ENCODE results near the gene BTBD7. TPM values are rescaled to one million over a fixed set of nuclear protein-coding genes. Genes with fewer than 3 reads are reported as not detected.

The BTBD7 gene
- total RNA-seq, 1 experiment from 2014 or later: 32.5 TPM

DNA sequence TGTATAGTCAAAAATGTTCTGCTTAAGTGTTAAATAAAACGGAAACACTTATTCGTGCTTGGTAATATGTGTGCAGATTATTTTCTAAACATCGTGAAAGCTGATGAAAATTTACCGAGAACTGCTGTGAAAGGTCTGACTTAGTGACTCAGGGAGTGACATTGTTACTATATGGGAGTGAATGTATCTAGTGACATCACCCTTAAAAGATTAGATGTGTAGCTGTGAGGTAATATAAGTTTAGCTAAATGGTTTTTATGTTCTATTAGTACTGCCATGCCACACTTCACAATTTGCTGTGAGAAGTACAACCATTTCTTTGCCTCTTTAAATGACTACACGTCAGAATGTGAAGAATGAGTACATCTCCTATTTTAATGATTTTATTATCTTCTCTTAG lies 15.5 kb upstream of the BTBD7 start:
- no peak overlapping the region for H3K27ac Mint-ChIP-seq (ENCODE audit: low read depth, unreplicated experiment)
- POLR2A ChIA-PET: no interaction called here
- CTCF ChIA-PET: no interaction called here
- TF ChIP-seq, protein P1, sequence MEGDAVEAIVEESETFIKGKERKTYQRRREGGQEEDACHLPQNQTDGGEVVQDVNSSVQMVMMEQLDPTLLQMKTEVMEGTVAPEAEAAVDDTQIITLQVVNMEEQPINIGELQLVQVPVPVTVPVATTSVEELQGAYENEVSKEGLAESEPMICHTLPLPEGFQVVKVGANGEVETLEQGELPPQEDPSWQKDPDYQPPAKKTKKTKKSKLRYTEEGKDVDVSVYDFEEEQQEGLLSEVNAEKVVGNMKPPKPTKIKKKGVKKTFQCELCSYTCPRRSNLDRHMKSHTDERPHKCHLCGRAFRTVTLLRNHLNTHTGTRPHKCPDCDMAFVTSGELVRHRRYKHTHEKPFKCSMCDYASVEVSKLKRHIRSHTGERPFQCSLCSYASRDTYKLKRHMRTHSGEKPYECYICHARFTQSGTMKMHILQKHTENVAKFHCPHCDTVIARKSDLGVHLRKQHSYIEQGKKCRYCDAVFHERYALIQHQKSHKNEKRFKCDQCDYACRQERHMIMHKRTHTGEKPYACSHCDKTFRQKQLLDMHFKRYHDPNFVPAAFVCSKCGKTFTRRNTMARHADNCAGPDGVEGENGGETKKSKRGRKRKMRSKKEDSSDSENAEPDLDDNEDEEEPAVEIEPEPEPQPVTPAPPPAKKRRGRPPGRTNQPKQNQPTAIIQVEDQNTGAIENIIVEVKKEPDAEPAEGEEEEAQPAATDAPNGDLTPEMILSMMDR (IDR thresholded peaks at IDR 0.05; ENCODE audit: unreplicated experiment): no peak
- no peaks in the 10 kb centered on the region for H3K27me3 Mint-ChIP-seq (ENCODE audit: insufficient read depth, unreplicated experiment)
- intact Hi-C loops (cut with micrococcal nuclease): no loop called here
- no peak overlapping the region for H3K4me3 Mint-ChIP-seq (ENCODE audit: unreplicated experiment)
- H3K4me1 Mint-ChIP-seq (ENCODE audit: insufficient read depth, unreplicated experiment): no peaks in the 10 kb centered on the region
- no peak for DNase-seq (ENCODE audit: unreplicated experiment)
- H3K36me3 Mint-ChIP-seq (ENCODE audit: insufficient read depth, unreplicated experiment): no peaks in the 10 kb centered on the region
- BruUV-seq (replicated peaks): no TSS peak
- peaks cover 13% of the 10 kb centered on the region for H3K9me3 Mint-ChIP-seq (ENCODE audit: unreplicated experiment)

DNA sequence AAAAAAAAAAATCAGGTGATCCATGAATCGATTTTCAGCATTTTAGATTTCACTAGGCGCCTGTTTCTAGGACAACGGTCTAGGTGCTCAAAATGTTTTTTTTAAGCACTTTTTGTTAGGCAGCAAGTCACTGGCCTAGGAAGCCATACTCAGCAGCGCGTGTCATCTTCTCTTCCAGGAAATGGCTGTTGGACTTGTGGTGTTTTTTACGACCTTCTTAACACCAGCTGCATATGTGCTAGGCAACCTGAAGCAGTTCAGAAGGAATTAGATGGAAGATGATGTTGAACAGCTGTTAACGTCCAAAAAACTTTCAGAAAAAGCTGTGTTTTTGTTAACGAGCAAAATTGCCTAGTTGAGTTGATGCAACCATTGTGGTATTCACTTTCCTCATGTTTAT lies 15.0 kb upstream of the BTBD7 start:
- Mint-ChIP-seq H3K27me3 (ENCODE audit: insufficient read depth, unreplicated experiment) (no peaks in the 10 kb centered on the region), H3K9me3 (ENCODE audit: unreplicated experiment) (peaks cover 13% of the 10 kb centered on the region), H3K4me3 (ENCODE audit: unreplicated experiment) (no peak overlapping the region), H3K4me1 (ENCODE audit: insufficient read depth, unreplicated experiment) (no peaks in the 10 kb centered on the region), H3K36me3 (ENCODE audit: insufficient read depth, unreplicated experiment) (no peaks in the 10 kb centered on the region), H3K27ac (ENCODE audit: low read depth, unreplicated experiment) (no peak overlapping the region)
- BruUV-seq (replicated peaks): no TSS peak
- no peak for DNase-seq (ENCODE audit: unreplicated experiment)
- TF ChIP-seq, protein P1 (IDR thresholded peaks at IDR 0.05; ENCODE audit: unreplicated experiment): no peak
- intact Hi-C loops (cut with micrococcal nuclease): no loop called here
- ChIA-PET POLR2A (no interaction called here), CTCF (no interaction called here)

DNA sequence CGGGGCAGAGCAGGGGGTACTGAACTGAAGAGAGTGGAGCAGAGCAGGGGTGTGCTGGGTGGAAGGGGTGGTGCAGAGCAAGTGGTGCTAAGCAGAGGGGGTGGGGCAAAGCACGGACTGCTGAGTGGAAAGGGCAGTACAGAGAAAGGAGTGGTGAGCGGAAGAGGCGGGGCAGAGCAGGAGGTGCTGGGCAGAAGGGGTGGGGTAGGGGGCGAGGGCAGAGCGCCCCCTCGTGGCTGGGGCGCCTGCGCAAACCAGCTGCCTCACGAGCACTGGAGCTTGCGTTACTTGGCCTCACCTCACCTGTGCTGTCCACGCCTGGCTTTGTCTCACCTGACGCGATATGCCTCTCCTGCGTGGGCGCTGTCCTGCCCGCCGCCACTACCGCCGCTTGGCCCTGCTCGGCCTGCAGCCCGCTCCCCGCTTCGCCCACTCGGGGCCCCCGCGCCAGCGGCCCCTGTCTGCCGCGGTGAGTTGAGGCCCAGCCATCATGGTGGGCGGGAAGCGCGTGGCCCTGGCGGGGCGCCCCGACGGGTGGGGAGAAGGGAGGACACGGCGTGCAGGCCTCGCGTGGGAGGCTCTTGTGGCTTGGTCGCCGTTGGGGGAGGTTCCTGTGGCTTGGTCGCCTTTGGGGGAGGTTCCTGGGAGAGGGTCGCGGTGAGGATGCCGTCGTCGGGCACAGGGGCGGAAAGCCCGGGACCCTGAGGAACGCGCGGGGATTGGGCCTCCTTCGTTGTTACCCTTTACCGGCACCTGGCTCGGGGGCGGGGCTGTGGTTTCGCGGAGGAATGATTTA lies 14.3 kb upstream of the BTBD7 start, which contains the start of gene COX8C:
Gene COX8C, plus strand, starts transcription at position 257 of the 796 bp plus-strand sequence. Its CDS starts 87 bp downstream, at position 344.
- no peak for DNase-seq (ENCODE audit: unreplicated experiment)
- H3K27ac Mint-ChIP-seq (ENCODE audit: low read depth, unreplicated experiment): no peak within 1 kb of the TSS
- intact Hi-C loops (cut with micrococcal nuclease): no loop called here
- peaks cover 13% of the 10 kb centered on the region for H3K9me3 Mint-ChIP-seq (ENCODE audit: unreplicated experiment)
- no peak within 1 kb of the TSS for H3K4me3 Mint-ChIP-seq (ENCODE audit: unreplicated experiment)
- H3K4me1 Mint-ChIP-seq (ENCODE audit: insufficient read depth, unreplicated experiment): no peaks in the 10 kb centered on the region
- TF ChIP-seq, protein P1 (IDR thresholded peaks at IDR 0.05; ENCODE audit: unreplicated experiment): no peak
- POLR2A ChIA-PET: no interaction called here
- H3K27me3 Mint-ChIP-seq (ENCODE audit: insufficient read depth, unreplicated experiment): no peaks in the 10 kb centered on the region
- CTCF ChIA-PET: no interaction called here
- no TSS peak for BruUV-seq (replicated peaks)
- H3K36me3 Mint-ChIP-seq (ENCODE audit: insufficient read depth, unreplicated experiment): no peaks in the 10 kb centered on the region

DNA sequence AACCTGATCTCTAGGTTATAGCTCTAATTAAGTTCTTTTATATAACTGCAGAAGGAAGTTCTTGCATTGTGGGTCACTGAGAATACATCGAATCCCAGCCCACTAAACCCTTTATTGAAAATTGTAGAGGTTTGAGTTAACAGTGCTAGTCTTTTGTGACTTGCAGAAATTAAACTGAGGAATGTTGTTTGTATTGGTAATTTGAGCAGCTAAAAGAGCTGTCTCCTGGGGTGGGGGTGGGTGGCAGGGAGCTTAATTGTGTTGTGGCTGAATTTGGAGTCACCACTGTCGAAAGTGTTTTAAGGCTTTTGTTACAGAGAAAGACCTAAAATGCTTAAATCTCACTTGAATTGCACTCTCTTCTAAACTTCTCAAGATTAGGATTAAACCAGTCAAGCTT lies 11.0 kb upstream of the BTBD7 start:
- POLR2A ChIA-PET: no interaction called here
- Mint-ChIP-seq H3K27ac (ENCODE audit: low read depth, unreplicated experiment) (no peak overlapping the region), H3K9me3 (ENCODE audit: unreplicated experiment) (peaks cover 13% of the 10 kb centered on the region), H3K4me1 (ENCODE audit: insufficient read depth, unreplicated experiment) (no peaks in the 10 kb centered on the region), H3K4me3 (ENCODE audit: unreplicated experiment) (no peak overlapping the region), H3K36me3 (ENCODE audit: insufficient read depth, unreplicated experiment) (no peaks in the 10 kb centered on the region), H3K27me3 (ENCODE audit: insufficient read depth, unreplicated experiment) (no peaks in the 10 kb centered on the region)
- intact Hi-C loops (cut with micrococcal nuclease): no loop called here
- CTCF ChIA-PET: interaction anchor here (0.7 kb wide), 1 partner anchor 548 kb away, joined by 3 read pairs; no protein-coding TSS in a partner anchor
- no TSS peak for BruUV-seq (replicated peaks)
- TF ChIP-seq, protein P1 (IDR thresholded peaks at IDR 0.05; ENCODE audit: unreplicated experiment): no peak
- no peak for DNase-seq (ENCODE audit: unreplicated experiment)

Data from MCF 10A (cell line).